ENCODE results near the gene DVL2.
A peak's percentile ranks its signal among the peaks of the same experiment; 100 is the strongest.

DNA sequence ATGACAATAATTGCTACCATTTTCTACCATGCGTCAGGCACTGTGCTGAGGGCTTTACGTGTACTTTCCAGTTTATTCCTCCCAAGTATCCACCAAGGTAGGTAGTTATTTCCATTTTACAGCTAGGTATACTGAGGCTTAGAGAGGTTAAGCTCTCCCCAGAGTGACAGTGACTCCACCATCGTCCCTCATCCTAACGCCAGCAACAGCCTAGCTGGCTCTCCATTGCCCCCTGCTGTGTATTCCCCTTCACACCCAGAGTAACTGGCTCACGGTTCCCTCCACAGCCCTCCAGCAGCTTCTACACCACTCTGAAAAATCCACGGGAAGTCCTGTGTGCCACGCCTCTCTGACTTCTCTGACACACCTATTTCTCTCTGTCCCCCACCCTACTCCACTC, 48.1 kb downstream of the DVL2 start:
- TF ChIP-seq EZH2 (IDR thresholded peaks at IDR 0.05; ENCODE audit: low read length, missing control alignments), result no peak
- TF ChIP-seq, protein P1, sequence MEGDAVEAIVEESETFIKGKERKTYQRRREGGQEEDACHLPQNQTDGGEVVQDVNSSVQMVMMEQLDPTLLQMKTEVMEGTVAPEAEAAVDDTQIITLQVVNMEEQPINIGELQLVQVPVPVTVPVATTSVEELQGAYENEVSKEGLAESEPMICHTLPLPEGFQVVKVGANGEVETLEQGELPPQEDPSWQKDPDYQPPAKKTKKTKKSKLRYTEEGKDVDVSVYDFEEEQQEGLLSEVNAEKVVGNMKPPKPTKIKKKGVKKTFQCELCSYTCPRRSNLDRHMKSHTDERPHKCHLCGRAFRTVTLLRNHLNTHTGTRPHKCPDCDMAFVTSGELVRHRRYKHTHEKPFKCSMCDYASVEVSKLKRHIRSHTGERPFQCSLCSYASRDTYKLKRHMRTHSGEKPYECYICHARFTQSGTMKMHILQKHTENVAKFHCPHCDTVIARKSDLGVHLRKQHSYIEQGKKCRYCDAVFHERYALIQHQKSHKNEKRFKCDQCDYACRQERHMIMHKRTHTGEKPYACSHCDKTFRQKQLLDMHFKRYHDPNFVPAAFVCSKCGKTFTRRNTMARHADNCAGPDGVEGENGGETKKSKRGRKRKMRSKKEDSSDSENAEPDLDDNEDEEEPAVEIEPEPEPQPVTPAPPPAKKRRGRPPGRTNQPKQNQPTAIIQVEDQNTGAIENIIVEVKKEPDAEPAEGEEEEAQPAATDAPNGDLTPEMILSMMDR (conservative IDR thresholded peaks at IDR 0.05 in 1 of 2, IDR thresholded peaks at IDR 0.05 in 1 of 2; ENCODE audit: low read depth in 1 of 2, low read length in 2 of 2), result peak; percentile 5 to 21
